ENCODE measurements around the gene MLN.
A peak's percentile ranks its signal among the peaks of the same experiment; 100 is the strongest.

MLN gene

DNA sequence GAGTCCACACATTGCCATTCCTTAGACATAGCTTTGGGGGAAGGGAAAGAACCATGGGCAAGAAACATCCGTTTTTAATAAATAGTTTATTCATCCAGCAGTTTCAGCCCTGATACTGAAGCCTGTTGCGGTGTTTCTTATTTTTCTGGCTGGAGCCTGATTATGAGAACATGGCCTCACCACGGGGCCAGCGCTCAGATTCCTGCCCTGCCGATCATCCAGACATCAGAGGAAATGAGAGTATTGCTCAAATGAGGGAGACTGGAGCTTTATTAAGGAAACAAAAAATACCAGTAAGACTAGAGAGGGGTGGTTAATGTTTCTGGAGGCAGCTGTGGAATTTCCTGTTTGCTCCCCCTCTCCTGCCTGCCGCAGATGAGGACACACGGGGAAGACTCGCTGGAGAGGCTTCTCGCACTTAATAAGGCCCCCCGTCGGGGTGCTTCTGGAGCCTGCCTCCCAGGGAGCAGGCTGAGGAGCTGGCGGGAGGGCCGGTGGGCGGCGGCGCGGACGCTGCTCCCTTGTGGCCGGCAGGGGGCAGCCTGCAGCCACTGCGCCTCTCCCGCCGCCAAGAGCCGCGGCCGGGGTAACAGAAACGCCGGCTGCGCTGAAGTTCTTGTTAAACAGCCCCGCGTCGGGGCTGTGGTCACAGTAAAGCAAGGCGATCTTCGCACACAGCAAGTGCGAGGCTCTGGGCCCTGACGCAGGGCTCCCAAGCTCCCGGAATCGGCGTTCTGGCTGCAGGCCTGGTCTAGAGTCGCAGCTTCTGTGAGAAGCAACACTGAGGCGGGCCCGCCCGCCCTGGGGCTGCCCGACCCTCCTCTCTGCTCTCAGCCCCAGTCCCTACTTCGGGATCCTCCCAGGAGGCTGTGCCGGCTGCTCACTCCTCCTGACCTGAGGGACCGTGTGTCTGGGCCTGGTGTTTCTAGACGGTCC lies 32.4 kb downstream of the MLN start:
- peak; percentile 53 for DNase-seq (ENCODE audit: low read depth)

GRCh38 chr6:33770833-33771145 lies 33.0 kb downstream of the MLN start:
- DNase-seq (ENCODE audit: low read depth), result no peak

GRCh38 chr6:33770124-33770832 lies 33.5 kb downstream of the MLN start:
- no peak for DNase-seq (ENCODE audit: low read depth)

DNA sequence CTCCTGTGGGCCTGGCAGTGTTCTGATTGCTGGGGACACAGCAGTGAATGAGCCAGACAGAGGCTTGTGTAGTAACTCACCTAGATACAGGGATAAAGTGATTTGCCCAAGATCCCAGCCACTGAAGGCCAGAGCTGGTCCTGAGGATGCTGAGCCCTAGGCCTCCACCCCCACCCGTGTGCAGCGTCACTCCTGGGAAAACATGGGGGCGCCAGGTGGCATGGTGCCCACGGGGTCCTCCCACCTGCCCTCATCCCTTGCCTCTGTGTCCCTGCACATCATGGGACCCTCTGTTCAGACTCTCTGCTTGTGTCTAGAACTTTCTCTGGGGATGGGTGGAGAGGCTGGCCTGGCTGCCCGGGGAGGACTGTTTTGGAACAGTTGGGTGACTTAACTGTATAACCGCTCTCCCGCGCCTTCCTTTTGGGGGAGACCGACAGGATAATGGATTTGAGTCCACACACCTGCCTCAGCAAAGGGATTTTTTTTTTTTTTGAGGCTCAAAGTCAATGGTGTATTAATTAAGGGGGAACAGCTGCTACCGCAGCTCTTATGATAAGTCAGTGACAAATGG lies 34.5 kb downstream of the MLN start:
- DNase-seq (ENCODE audit: low read depth), result no peak

DNA sequence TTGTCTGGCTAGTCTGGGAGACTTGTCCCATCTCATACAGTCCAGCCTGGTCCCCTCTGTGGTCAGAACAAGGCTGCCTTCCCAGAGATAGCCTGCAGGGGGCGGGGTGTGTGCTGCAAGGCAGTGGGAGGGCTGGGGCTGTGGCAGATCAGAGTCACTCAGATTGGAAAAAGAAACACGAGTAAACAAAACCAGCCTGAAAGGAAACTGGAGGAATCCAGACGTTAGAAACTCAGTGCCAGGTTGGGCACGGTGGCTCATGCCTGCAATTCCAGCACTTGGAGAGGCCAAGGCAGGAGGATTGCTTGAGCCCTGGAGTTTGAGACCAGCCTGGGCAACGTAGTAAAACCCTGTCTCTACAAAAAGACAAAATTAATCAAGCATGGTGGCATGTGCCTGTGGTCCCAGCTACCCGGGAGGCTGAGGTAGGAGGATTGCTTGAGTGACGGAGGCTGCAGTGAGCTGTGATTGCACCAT lies 35.1 kb downstream of the MLN start:
- DNase-seq (ENCODE audit: low read depth), result peak; percentile 65

- DNase-seq (ENCODE audit: low read depth), result no peak
These were observed 36.6 kb downstream of the MLN start for GRCh38 chr6:33766921-33767907.

DNA sequence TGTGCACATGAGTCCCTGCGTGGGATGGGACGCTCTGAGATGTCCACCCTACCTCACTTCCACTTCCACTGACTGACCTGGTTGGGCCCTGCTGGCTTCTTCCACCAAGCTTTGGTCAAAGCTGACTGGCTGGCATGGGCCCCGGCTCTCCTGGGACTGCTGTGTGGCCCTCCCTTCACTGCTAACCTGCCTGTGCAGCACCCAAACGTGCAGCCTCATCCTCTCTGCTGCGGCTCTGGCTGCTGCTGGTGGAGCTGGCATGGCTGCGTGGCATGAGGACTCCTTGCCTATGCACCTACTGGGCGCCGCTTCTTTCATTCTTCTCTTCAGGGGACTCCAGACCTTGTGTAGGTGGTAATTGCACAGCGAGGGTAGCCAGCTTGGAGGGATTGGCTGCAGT lies 38.4 kb downstream of the MLN start:
- no peak for DNase-seq (ENCODE audit: low read depth)

DNA sequence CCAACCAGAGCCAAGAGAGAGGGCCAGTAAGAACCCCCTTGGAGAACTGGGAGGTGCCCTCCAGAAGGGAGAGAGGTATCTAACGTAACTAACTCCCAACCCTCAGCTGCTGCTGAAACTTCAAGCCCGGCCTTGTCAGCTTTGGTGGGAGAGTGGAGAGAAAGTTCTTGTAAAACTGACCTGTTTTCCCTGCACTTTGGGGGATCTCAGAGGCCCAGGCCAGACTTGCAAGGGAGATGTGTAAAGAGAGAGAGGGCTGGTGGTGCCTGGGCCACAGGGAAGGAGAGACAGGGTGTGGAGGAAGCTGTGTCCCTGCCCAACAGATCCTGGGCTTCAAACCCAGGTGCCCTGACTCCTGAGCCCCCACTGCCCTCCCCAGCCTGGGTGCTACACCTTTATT lies 39.8 kb downstream of the MLN start:
- no peak for DNase-seq (ENCODE audit: low read depth)

- no peak for DNase-seq (ENCODE audit: low read depth)
These were observed 40.3 kb downstream of the MLN start for GRCh38 chr6:33763483-33763882.

DNA sequence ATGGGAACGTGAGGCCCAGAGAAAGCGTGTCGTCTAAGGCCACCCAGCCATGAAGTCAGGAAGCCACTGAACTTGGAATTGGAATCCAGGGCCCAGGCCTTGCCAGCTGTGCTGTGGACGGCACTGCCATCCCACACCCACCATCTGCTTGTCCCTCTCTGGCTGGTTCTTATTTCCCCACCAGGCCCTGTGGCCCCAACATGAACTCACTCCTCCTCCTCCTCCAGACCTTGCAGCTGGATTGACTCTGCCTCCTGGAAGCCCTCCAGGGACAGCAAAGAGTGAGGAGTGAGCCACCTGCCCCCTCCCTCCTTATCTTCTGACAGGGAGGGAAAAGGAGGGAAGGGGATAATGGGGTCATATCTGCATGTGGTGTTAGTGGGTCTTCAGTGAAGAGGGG lies 41.1 kb downstream of the MLN start:
- DNase-seq (ENCODE audit: low read depth), result no peak

- peak; percentile 33 for DNase-seq (ENCODE audit: low read depth)
These were observed 41.7 kb downstream of the MLN start for GRCh38 chr6:33761922-33762629.

DNA sequence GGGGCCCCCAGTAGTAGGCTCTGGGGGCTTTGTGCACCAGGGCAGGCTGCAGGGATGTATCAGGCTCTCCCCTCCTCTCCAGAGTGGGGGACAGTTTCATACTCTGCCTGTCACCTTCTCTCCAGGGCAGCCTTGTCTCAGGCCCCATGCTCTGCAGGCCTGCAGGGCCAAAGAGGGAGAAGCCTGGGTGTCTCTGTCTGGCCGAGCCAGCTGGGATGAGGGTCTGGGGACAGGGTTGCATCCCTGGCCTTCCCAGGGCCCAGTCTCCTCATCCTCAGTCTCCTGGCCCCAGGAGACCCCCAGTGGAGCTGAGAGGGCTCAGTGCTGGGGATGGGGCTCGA lies 42.3 kb downstream of the MLN start:
- no peak for DNase-seq (ENCODE audit: low read depth)

- no peak for DNase-seq (ENCODE audit: low read depth)
These were observed 43.7 kb downstream of the MLN start for GRCh38 chr6:33759887-33760629.

DNA sequence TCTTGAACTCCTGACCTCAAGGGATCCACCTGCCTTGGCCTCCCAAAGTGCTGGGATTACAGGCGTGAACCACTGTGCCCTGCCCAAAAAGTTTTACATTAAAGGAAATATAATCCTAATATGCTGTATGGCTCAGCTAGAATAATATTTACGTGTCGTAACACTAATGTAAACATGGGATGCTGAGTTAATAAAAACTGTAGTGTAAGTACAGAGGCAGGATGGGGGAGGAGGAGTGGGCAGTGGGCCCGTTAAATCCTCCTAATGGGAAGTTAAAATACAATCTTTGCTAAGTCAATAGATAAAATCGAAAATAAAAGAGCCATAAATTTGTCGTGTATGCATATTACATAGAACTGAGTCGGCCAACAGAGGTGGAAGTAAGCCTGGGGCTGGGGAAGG lies 45.0 kb downstream of the MLN start:
- no peak for DNase-seq (ENCODE audit: low read depth)

DNA sequence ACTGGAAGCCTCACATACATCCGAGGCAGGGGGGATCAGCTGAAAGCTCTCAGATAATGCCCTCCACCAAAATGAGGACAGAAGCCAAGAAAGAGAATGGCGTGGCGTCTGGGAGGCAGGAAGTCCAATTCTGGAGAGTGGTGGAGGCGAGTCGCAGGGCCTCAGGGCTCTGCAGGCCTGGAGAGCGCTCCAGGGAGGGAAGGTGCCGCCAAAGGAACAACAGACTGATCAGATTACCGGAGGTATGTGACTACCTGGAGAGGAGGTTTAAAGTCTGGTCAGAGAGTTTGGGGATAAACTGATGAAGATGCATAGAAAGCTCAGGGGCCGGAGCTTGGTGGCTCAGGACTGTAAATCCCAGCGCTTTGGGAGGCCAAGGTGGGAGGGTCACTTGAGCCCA lies 45.9 kb downstream of the MLN start:
- DNase-seq (ENCODE audit: low read depth), result no peak

GRCh38 chr6:33757113-33757512 lies 46.7 kb downstream of the MLN start:
- no peak for DNase-seq (ENCODE audit: low read depth)

DNA sequence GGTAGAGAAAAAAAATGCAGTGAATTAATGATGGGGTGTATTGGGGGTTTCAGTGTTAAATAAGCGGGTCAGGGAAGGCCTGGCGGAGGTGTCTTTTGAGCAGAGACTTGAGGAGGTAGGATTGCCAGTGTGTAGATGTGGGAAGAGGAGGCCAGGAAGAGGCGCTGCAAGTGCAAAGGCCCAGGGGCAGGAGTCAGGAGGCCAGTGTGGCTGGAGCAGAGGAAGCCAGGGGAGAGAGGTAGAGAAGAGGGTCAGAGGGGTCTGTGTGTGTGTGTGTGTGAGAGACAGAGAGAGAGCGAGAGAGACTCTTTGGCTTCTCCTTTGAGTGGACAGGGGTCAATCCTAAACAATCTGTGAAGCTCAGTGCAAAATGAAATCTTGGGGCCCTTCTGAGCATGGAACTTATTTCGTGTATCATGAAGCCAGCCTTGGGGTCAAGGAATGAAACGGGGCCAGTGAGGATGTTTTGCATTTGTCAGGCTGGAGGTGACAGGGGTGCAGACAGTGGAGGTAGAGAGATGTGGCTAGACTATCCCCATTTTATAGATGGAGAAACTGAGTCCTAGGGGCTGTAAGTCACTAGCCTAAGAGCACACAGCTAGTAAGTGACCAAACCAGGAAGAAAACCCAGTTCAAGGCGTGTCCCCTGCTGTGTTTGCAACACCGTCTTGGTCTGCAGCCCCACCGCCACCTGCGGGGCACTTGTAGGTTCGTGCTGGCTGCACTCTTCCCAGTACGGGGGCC lies 47.4 kb downstream of the MLN start:
- no peak for DNase-seq (ENCODE audit: low read depth)

DNA sequence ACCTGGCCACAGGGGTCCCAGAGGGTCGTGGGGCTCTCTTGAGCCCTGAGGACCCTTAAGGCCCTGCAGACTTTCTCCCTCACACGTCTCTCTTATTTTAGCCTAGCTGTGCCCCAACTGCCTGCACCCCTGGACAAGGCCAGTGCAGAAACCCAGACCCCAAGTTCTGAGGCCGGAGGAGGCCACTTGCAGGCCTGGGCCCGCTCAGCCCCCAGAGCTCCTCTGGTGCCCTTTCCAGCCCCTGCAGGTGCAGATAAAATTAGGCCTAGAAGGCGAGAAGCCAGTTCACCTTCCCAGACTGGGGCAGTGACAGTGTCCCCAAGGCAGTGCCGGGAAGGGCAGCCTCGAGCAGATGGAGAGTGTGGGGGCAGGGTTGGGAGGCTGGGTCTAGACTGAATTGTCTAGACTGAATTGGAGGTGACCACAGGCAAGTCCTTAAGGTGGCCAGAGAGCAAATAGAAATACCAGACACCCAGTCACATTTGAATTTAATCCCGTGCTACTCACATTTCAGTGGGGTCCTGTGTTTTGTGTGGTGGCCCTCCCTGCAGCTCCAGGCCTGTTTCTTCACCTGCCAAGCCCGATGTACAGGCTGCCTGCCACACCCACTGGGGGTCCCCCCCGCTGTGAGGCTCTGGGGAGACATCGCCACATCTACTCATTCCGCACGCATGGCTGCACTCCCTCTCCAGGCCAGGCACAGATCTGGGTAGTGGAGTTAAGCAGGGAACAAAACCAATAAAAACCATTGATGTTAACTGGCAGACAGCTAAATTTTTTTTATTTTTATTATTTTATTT lies 48.5 kb downstream of the MLN start:
- DNase-seq (ENCODE audit: low read depth), result no peak

- DNase-seq (ENCODE audit: low read depth), result no peak
These were observed 49.6 kb downstream of the MLN start for GRCh38 chr6:33754222-33754621.

All from activated T-cell treated with anti-CD3 and anti-CD28 coated beads for 1 hour (primary cell).